Caco-2 (cell line): Measurements from ENCODE around the gene SLC27A2. TPM values are rescaled to one million over a fixed set of nuclear protein-coding genes. Genes with fewer than 3 reads are reported as not detected.

Experiments
- BruUV-seq: library from RNA; stranded (reverse); fragments of 400-500 nt; replicated peaks from 2 replicates; lab custom pipeline; 2021; lab: Mats Ljungman, UMichigan
- CTCF ChIA-PET: fragments of 300-600 bp; sonication (Branson Sonifier 250); formaldehyde crosslinking; loops from one replicate; lab custom pipeline; 2022; ENCODE audit warnings: antibody characterized with exemption; lab: Charles Lee
- POLR2A ChIA-PET: fragments of 300-600 bp; sonication (Branson Sonifier 250); formaldehyde crosslinking; loops from one replicate; lab custom pipeline; 2022; ENCODE audit warnings: antibody characterized with exemption; lab: Charles Lee
- DNase-seq, 2 experiments: peaks; one replicate each; pipeline versions ENCODE4 v3.0.0 to v3.0.0-alpha.2; 2020 to 2022
- H3K27me3 ChIP-seq: replicated peaks from 2 replicates; pipeline ENCODE4 v1.6.0; 2011; ENCODE audit warnings: low read length; ENCODE audit not compliant: control insufficient read depth, insufficient read depth
- H3K36me3 ChIP-seq: 2 replicates; pipeline ENCODE4 v1.5.1; 2011; ENCODE audit warnings: low read length; ENCODE audit not compliant: control insufficient read depth, insufficient read depth
- H3K4me1 ChIP-seq: fragments of 250-450 bp; sonication (Bioruptor Pico); 2 replicates; pipeline ENCODE4 v1.5.1; 2020; ENCODE audit warnings: mild to moderate bottlenecking
- H3K4me3 ChIP-seq: 2 replicates; pipeline ENCODE4 v1.5.1; 2011; ENCODE audit warnings: low read depth, mild to moderate bottlenecking, control low read depth, low read length
- H3K9me3 ChIP-seq: fragments of 250-450 bp; sonication (Bioruptor Pico); 2 replicates; pipeline ENCODE4 v1.5.1; 2020; ENCODE audit warnings: mild to moderate bottlenecking, moderate library complexity
- H3K27ac Mint-ChIP-seq: one replicate; pipeline ENCODE4 v1.8.0; 2022; ENCODE audit warnings: mixed read lengths; ENCODE audit not compliant: unreplicated experiment
- H3K27me3 Mint-ChIP-seq: one replicate; pipeline ENCODE4 v1.8.0; 2022; ENCODE audit warnings: mixed read lengths; ENCODE audit not compliant: insufficient read depth, unreplicated experiment
- H3K36me3 Mint-ChIP-seq: one replicate; pipeline ENCODE4 v1.8.0; 2022; ENCODE audit warnings: mild to moderate bottlenecking, mixed read lengths; ENCODE audit not compliant: insufficient read depth, unreplicated experiment
- H3K4me1 Mint-ChIP-seq: one replicate; pipeline ENCODE4 v1.8.0; 2022; ENCODE audit warnings: low read depth, mixed read lengths; ENCODE audit not compliant: unreplicated experiment
- H3K4me3 Mint-ChIP-seq: one replicate; pipeline ENCODE4 v1.8.0; 2022; ENCODE audit warnings: mild to moderate bottlenecking, moderate library complexity, mixed read lengths; ENCODE audit not compliant: unreplicated experiment
- H3K9me3 Mint-ChIP-seq: one replicate; pipeline ENCODE4 v1.8.0; 2022; ENCODE audit warnings: mixed read lengths; ENCODE audit not compliant: unreplicated experiment
- CTCF ChIP-seq, 2 experiments: fragments of 200-600 bp in 1 of 2; IDR thresholded peaks; 1 replicate in 1 of 2; 2 replicates in 1 of 2; pipeline versions ENCODE4 v1.5.1 to v1.8.0; 2011 to 2022; ENCODE audit warnings: antibody characterized with exemption in 1 of 2, control low read depth in 1 of 2, inconsistent platforms in 1 of 2, low read depth in 1 of 2, low read length in 1 of 2, mild to moderate bottlenecking in 1 of 2, moderate library complexity in 1 of 2; ENCODE audit not compliant: insufficient read depth in 1 of 2, severe bottlenecking in 1 of 2, unreplicated experiment in 1 of 2
- intact Hi-C: fragments of 100-400 bp; cut with micrococcal nuclease; formaldehyde crosslinking; loops from one replicate; pipeline ENCODE4 v1.10.0; 2022; ENCODE audit not compliant: unreplicated experiment
- total RNA-seq: library from RNA; stranded (reverse); gene quantifications from 2 replicates; pipeline ENCODE4 v1.2.3, GENCODE V29; 2022

Gene SLC27A2
- total RNA-seq, 1 experiment from 2014 or later, result 31.2 TPM

GRCh38 chr15:50275091-50275490 is 93.1 kb downstream of the SLC27A2 start:
- Histone ChIP-seq H3K4me1 (no peaks in the 10 kb centered on the region), H3K36me3 (no peaks in the 10 kb centered on the region), H3K4me3 (no peak overlapping the region), H3K27me3 (no peaks in the 10 kb centered on the region), H3K9me3 (no peaks in the 10 kb centered on the region)
- Mint-ChIP-seq H3K36me3 (peaks cover 28% of the 10 kb centered on the region), H3K27me3 (no peaks in the 10 kb centered on the region), H3K4me1 (no peaks in the 10 kb centered on the region), H3K27ac (no peak overlapping the region), H3K4me3 (no peak overlapping the region), H3K9me3 (no peaks in the 10 kb centered on the region)
- intact Hi-C loops, result no loop called here
- CTCF ChIA-PET, result no interaction called here
- TF ChIP-seq CTCF (IDR thresholded peaks at IDR 0.05; ENCODE audit: insufficient read depth in 1 of 2, low read depth in 1 of 2, low read length in 1 of 2, severe bottlenecking in 1 of 2, unreplicated experiment in 1 of 2), result no peak
- no TSS peak for BruUV-seq
- POLR2A ChIA-PET, result no interaction called here
- no peak for DNase-seq

GRCh38 chr15:50275908-50276307 is 93.9 kb downstream of the SLC27A2 start:
- no peaks in the 10 kb centered on the region for H3K4me1 ChIP-seq
- Mint-ChIP-seq H3K4me3 (no peak overlapping the region), H3K36me3 (peaks cover 28% of the 10 kb centered on the region), H3K27me3 (no peaks in the 10 kb centered on the region), H3K27ac (no peak overlapping the region), H3K4me1 (no peaks in the 10 kb centered on the region), H3K9me3 (no peaks in the 10 kb centered on the region)
- H3K4me3 ChIP-seq, result no peak overlapping the region
- H3K9me3 ChIP-seq, result no peaks in the 10 kb centered on the region
- intact Hi-C loops, result no loop called here
- CTCF ChIA-PET, result no interaction called here
- H3K36me3 ChIP-seq, result no peaks in the 10 kb centered on the region
- BruUV-seq, result no TSS peak
- DNase-seq, result no peak
- TF ChIP-seq CTCF (IDR thresholded peaks at IDR 0.05; ENCODE audit: insufficient read depth in 1 of 2, low read depth in 1 of 2, low read length in 1 of 2, severe bottlenecking in 1 of 2, unreplicated experiment in 1 of 2), result no peak
- POLR2A ChIA-PET, result no interaction called here
- no peaks in the 10 kb centered on the region for H3K27me3 ChIP-seq

GRCh38 chr15:50277370-50277769 is 95.4 kb downstream of the SLC27A2 start:
- Mint-ChIP-seq H3K4me1 (no peaks in the 10 kb centered on the region), H3K27me3 (no peaks in the 10 kb centered on the region), H3K36me3 (peaks cover 36% of the 10 kb centered on the region), H3K4me3 (no peak overlapping the region), H3K27ac (no peak overlapping the region), H3K9me3 (no peaks in the 10 kb centered on the region)
- intact Hi-C loops, result no loop called here
- H3K27me3 ChIP-seq, result no peaks in the 10 kb centered on the region
- H3K4me3 ChIP-seq, result no peak overlapping the region
- H3K4me1 ChIP-seq, result no peaks in the 10 kb centered on the region
- no peaks in the 10 kb centered on the region for H3K36me3 ChIP-seq
- BruUV-seq, result no TSS peak
- ChIA-PET POLR2A (no interaction called here), CTCF (no interaction called here)
- H3K9me3 ChIP-seq, result no peaks in the 10 kb centered on the region
- no peak for TF ChIP-seq CTCF (IDR thresholded peaks at IDR 0.05; ENCODE audit: insufficient read depth in 1 of 2, low read depth in 1 of 2, low read length in 1 of 2, severe bottlenecking in 1 of 2, unreplicated experiment in 1 of 2)
- DNase-seq, result no peak
